Neuron (in vitro differentiated cells): Measurements from ENCODE around the gene ZNF746.

Experiments used
- H2AFZ ChIP-seq: one replicate; pipeline ENCODE4 v1.6.1; 2013; ENCODE audit warnings: low read depth, mild to moderate bottlenecking, inconsistent platforms, low read length, moderate library complexity
- H3K27me3 ChIP-seq: one replicate; pipeline ENCODE4 v1.6.1; 2013; ENCODE audit warnings: low read length; ENCODE audit not compliant: insufficient read depth
- H3K36me3 ChIP-seq: one replicate; pipeline ENCODE4 v1.6.1; 2013; ENCODE audit warnings: low read length; ENCODE audit not compliant: insufficient read depth
- H3K4me1 ChIP-seq: one replicate; pipeline ENCODE4 v1.6.1; 2013; ENCODE audit warnings: low read length; ENCODE audit not compliant: insufficient read depth
- H3K4me3 ChIP-seq: 2 replicates; pipeline ENCODE4 v1.5.1; 2013; ENCODE audit warnings: mild to moderate bottlenecking, low read length, moderate library complexity
- H3K9me3 ChIP-seq: one replicate; pipeline ENCODE4 v1.6.1; 2013; ENCODE audit warnings: low read length

Gene ZNF746

DNA sequence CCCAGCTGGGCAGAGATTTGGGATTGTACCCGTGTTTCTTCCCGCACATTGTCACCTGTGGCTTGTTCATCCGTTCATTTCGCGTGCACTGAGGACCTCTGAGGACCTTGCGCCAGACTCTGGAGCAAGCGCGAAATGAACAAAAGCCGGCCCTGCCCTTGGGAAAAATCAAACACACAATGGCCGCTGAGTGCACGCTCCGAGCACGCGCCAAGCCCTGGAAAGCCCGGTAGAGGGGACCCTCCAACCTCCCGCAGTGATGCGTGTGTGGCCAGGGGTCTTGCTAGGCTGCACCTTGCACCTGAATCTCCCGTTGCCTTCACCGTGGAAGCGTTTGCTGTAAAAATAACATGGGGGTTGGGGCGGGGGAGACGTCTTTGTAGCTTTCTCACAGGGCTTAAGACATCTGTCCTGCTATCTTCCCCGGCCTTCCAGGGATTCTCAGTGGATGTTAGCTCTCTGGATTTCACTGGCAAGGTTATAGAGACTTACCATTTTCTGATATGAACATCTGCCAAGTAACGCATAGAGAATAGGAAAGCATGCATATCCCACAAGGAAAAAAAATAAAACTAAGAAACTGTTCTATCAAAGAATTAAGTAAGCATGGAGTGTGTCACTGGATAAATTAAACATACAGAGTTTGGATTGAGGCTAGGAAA, 74.0 kb downstream of the ZNF746 start:
- no peaks in the 10 kb centered on the region for H3K27me3 ChIP-seq
- H2AFZ ChIP-seq = no peak overlapping the region
- H3K36me3 ChIP-seq = no peaks in the 10 kb centered on the region
- H3K4me3 ChIP-seq = no peak overlapping the region
- H3K4me1 ChIP-seq = peaks cover 7% of the 10 kb centered on the region
- no peaks in the 10 kb centered on the region for H3K9me3 ChIP-seq

DNA sequence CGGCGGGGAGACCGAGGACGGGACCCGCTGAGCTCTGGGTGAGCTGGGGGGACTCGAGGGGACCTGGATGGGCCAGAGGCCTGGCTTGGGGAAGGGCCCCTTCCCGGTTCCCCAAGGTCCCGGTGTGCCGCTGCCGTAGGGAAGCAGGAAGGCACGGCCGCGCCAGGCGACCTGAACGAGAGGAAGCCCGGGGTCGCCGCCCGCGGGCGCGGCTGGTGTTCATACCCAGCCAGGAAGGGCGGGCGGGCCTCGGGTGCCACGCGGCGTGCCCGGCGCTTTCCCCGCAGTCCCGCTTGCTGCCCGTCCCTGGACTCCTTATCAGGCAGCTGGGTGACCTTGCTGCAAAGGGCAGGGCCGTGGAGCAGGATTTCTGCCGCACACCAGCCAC, 74.7 kb downstream of the ZNF746 start:
- Histone ChIP-seq H3K9me3 (no peaks in the 10 kb centered on the region), H3K4me1 (peaks cover 7% of the 10 kb centered on the region), H3K27me3 (no peaks in the 10 kb centered on the region), H3K4me3 (no peak overlapping the region), H3K36me3 (no peaks in the 10 kb centered on the region), H2AFZ (no peak overlapping the region)
